Measurements from ENCODE around the gene SGCD. TPM values are rescaled to one million over a fixed set of nuclear protein-coding genes. Genes with fewer than 3 reads are reported as not detected.
A peak's percentile ranks its signal among the peaks of the same experiment; 100 is the strongest.

Gene SGCD
- polyA plus RNA-seq, 1 of the 3 experiments (the other 2 are of a cell fraction) = 0.87 TPM

GRCh38 chr5:156764176-156764971 is 437.4 kb downstream of the SGCD start:
- TF ChIP-seq CHD2 (IDR thresholded peaks at IDR 0.05; ENCODE audit: low read length, partially characterized antibody) = no peak
- TF ChIP-seq RXRA (IDR thresholded peaks at IDR 0.05; ENCODE audit: borderline replicate concordance, low read depth) = no peak
- no peak for TF ChIP-seq IRF3 (IDR thresholded peaks at IDR 0.05; ENCODE audit: low read depth, low read length)
- no peak for TF ChIP-seq REST (IDR thresholded peaks at IDR 0.05; ENCODE audit: low read depth, low read length)
- TF ChIP-seq GATA2 (CRISPR knock-in tag; IDR thresholded peaks at IDR 0.05) = peak; percentile 45; the same call in 1 of the 2 replicates
- TF ChIP-seq JUND (IDR thresholded peaks at IDR 0.05) = no peak
- WGBS (ENCODE audit: low lambda C conversion rate) = 39% methylated on average over 6 of the region's 6 CpGs
- no peak overlapping the region for H3K4me2 ChIP-seq
- ChIA-PET POLR2A (no interaction called here), CTCF (interaction anchor here (1.2 to 1.6 kb wide), 2 partner anchors 12 to 22 kb away, joined by 3 read pairs; no protein-coding TSS in a partner anchor)
- no peaks in the 10 kb centered on the region for H3K27me3 ChIP-seq (ENCODE audit: insufficient read depth)
- H4K20me1 ChIP-seq (ENCODE audit: insufficient read depth) = no peaks in the 10 kb centered on the region
- H3K9ac ChIP-seq = no peak overlapping the region
- no peak overlapping the region for H3K27ac ChIP-seq (ENCODE audit: low read depth in 2 of 2, low read length in 1 of 2)
- no peak overlapping the region for H3K4me3 ChIP-seq (ENCODE audit: low read depth in 2 of 2, low read length in 1 of 2)
- H3K9me3 ChIP-seq = no peaks in the 10 kb centered on the region
- no peaks in the 10 kb centered on the region for H3K9me2 ChIP-seq
- no peaks in the 10 kb centered on the region for H3K4me1 ChIP-seq (ENCODE audit: control insufficient read depth in 1 of 2, insufficient read depth in 2 of 2, low read depth in 1 of 2, low read length in 1 of 2)
- H3K36me3 ChIP-seq (replicated peaks in 1 of 2; ENCODE audit: control insufficient read depth in 1 of 2, insufficient read depth in 2 of 2, low read length in 1 of 2) = no peaks in the 10 kb centered on the region
- no peak for DNase-seq
- H2AFZ ChIP-seq (ENCODE audit: low read depth) = no peak overlapping the region
- no peaks in the 10 kb centered on the region for H3F3A ChIP-seq (replicated peaks; ENCODE audit: insufficient read depth)
- no peaks in the 10 kb centered on the region for H3K79me2 ChIP-seq (ENCODE audit: insufficient read depth)

GRCh38 chr5:156774273-156774672 is 447.3 kb downstream of the SGCD start:
- no peaks in the 10 kb centered on the region for H3K27me3 ChIP-seq (ENCODE audit: insufficient read depth)
- H3K79me2 ChIP-seq (ENCODE audit: insufficient read depth) = no peaks in the 10 kb centered on the region
- H3K4me1 ChIP-seq (ENCODE audit: control insufficient read depth in 1 of 2, insufficient read depth in 2 of 2, low read depth in 1 of 2, low read length in 1 of 2) = no peaks in the 10 kb centered on the region
- no peak overlapping the region for H3K9ac ChIP-seq
- no peak overlapping the region for H3K27ac ChIP-seq (ENCODE audit: low read depth in 2 of 2, low read length in 1 of 2)
- POLR2A ChIA-PET = no interaction called here
- 14% methylated on average over 2 of the region's 2 CpGs for WGBS (ENCODE audit: low lambda C conversion rate)
- CTCF ChIA-PET = no interaction called here
- no peaks in the 10 kb centered on the region for H3K36me3 ChIP-seq (replicated peaks in 1 of 2; ENCODE audit: control insufficient read depth in 1 of 2, insufficient read depth in 2 of 2, low read length in 1 of 2)
- H2AFZ ChIP-seq (ENCODE audit: low read depth) = no peak overlapping the region
- no peak overlapping the region for H3K4me3 ChIP-seq (ENCODE audit: low read depth in 2 of 2, low read length in 1 of 2)
- H3K4me2 ChIP-seq = no peak overlapping the region
- no peaks in the 10 kb centered on the region for H3K9me2 ChIP-seq
- no peak for DNase-seq
- no peaks in the 10 kb centered on the region for H3K9me3 ChIP-seq
- no peaks in the 10 kb centered on the region for H4K20me1 ChIP-seq (ENCODE audit: insufficient read depth)
- no peaks in the 10 kb centered on the region for H3F3A ChIP-seq (replicated peaks; ENCODE audit: insufficient read depth)
- TF ChIP-seq JUND (IDR thresholded peaks at IDR 0.05) = no peak
- TF ChIP-seq FOSL2 (IDR thresholded peaks at IDR 0.05; ENCODE audit: borderline replicate concordance, low read depth) = no peak
- TF ChIP-seq SMC3 (IDR thresholded peaks at IDR 0.05; ENCODE audit: low read depth, low read length) = no peak
- TF ChIP-seq EP300 (IDR thresholded peaks at IDR 0.05; ENCODE audit: borderline replicate concordance in 1 of 2, low read depth in 1 of 2, low read length in 1 of 2) = no peak
- no peak for TF ChIP-seq TEAD4 (IDR thresholded peaks at IDR 0.05; ENCODE audit: borderline replicate concordance, insufficient read depth)
- no peak for TF ChIP-seq RAD21 (IDR thresholded peaks at IDR 0.05; ENCODE audit: low read length)
- TF ChIP-seq PBX3 (IDR thresholded peaks at IDR 0.05) = no peak
- no peak for TF ChIP-seq ZBTB33 (IDR thresholded peaks at IDR 0.05; ENCODE audit: borderline replicate concordance, low read depth)
- no peak for TF ChIP-seq EZH2phosphoT487 (IDR thresholded peaks at IDR 0.05; ENCODE audit: borderline replicate concordance, low read depth)
- TF ChIP-seq RCOR1 (IDR thresholded peaks at IDR 0.05; ENCODE audit: low read length) = no peak
- no peak for TF ChIP-seq YY1 (IDR thresholded peaks at IDR 0.05; ENCODE audit: low read depth)
- TF ChIP-seq USF1 (IDR thresholded peaks at IDR 0.05; ENCODE audit: borderline replicate concordance, low read depth) = no peak
- no peak for TF ChIP-seq MAX (IDR thresholded peaks at IDR 0.05; ENCODE audit: low read depth)

Measured in SK-N-SH (cell line).